ENCODE data around the gene DDX31.
"Not testable (repeated sequence)": the region's sequence is repeated elsewhere in the genome, so short reads cannot be mapped to it uniquely, and the experiment has no call there.

DDX31 gene

DNA sequence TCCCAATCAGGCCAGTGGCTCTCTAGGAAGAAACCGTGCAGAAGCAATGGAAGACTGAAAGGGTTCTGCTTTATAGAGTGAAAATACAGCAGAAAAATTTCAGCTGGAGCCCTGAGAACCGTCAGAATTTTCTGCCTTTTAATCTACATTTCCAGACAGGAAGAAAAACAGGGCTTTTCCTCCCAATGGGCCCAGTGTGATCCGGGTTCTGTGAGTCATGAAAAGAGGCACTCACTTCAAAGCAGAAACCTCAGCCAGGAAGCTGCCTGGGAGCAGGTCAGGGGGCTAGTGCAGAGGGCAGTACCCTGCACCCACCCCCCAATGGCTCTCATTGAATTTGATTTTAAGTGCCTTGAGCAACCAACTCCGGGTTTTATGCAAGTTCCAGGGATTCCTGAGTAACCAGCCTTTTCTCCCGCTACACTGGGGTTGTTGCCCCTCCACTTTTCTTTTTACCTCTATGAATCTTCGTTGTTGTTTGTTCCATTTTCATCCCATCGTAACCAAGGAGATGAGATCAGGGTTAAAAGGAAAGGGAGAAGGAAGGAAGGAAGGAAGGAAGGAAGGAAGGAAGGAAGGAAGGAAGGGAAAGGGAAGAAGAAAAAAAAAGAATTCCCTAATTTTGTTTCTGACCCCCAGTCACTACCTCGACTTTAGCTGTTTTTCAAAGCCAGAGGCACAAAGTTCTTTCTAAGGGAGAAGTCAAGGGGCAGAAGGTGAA, 86.0 kb downstream of the DDX31 start:
- in situ Hi-C loops (cut with MboI; ENCODE audit: low sequenced_read_pairs): no loop called here

DNA sequence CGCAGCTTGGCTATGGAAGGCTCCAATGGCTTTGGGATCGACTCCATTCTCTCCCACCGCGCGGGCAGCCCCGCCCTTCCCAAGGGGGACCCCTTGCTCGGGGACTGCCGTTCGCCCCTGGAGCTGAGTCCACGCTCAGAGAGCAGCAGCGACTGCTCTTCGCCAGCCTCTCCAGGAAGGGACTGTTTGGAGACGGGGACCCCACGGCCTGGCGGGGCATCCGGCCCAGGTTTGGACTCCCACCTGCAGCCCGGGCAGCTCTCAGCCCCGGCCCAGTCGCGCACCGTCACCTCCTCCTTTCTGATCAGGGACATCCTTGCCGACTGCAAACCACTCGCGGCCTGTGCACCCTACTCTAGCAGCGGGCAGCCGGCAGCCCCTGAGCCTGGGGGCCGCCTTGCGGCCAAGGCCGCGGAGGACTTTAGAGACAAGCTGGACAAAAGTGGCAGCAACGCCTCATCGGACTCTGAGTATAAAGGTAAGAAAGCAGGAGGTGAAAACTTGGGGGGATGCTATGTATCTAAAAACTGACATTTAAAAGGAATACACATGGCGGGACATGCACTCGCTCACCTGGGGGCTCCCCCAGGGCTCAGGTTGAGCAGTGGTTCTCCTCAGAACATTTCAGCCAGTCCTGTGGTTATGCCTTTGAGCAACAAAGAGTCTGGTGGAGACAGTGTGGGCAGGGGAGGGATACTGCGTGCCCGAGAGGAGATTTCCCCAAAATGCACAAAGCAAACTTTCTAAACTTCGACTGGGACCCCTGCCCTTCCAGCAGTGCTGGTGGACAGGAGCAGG, 86.8 kb downstream of the DDX31 start:
- in situ Hi-C loops (cut with MboI; ENCODE audit: low sequenced_read_pairs): no loop called here

DNA sequence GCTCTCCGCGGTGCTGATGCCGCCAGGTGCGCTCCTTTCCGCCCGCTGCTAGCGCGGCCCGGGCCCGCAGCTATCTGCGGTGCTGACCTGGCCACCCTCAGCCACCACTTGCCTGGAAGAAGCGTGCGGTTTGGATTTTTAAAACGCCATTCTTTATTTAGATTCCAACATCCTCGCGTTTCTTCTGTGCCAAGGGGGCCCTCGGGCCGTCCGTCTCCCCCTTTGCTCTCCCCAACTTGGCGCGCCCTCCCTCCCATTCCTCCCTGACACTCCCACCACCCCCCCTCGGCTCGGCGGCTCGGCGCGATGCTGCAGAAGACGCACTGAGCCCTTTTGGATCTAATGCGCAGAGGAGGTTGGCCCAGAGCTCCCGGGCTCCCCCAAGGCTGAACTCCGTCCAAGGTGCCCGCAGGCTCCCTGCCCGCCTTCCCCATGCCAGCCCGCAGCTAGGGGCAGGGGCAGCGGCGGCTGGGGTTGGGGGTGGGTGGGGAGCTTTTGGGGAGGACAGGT, 87.5 kb downstream of the DDX31 start, which contains the start of gene BARHL1:
Gene BARHL1 (plus strand): TSS at position 331 of the 510 bp plus-strand sequence. CDS start 192 bp downstream, outside the sequence.
- in situ Hi-C loops (cut with MboI; ENCODE audit: low sequenced_read_pairs): no loop called here

DNA sequence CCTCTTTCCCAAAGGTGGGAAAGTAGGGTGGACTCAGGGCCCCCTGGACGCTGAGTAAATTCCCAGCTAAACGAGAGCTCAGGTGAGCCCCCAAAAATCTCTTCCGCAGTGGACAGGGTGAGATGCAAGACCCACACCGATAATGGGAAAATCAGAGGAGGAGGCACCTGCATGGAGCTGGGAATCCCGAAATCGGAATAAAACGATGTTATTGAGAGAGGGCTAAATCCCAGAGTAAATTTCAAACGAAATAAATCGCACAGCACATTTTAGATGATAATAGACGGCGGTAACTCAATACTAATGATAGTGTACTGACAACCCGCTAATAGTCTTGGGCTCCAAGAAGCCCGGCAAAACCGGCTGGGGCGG, 90.4 kb downstream of the DDX31 start:
- in situ Hi-C loops (cut with MboI; ENCODE audit: low sequenced_read_pairs): no loop called here

DNA sequence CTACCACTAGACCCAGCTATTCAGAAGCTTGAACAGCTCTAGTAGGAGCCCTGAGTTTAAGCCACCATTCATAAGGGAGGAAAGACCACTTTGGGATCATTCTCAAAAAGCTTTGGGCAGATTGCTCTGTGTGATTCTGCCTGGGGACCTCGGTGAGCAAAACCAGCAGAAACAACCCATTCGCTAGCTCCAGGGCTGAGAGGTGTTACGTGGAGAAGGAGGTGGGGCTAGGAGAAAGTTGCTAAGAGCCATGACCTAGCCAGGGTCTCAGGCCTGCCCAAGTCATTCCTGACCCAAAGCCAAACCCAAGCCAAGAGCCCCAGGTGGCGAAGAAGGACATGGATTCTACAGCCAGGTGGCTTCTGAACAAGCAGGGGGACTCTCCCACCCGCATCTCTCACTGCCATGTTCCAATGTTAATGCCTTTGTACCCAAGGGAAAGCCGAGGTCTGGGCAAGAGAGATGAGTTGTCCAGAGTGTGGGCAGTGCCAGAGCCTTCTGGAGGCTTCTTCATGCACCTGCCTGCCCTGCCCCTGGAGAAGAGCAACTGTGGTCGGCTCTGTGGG, 91.3 kb downstream of the DDX31 start:
- in situ Hi-C loops (cut with MboI; ENCODE audit: low sequenced_read_pairs): no loop called here

DNA sequence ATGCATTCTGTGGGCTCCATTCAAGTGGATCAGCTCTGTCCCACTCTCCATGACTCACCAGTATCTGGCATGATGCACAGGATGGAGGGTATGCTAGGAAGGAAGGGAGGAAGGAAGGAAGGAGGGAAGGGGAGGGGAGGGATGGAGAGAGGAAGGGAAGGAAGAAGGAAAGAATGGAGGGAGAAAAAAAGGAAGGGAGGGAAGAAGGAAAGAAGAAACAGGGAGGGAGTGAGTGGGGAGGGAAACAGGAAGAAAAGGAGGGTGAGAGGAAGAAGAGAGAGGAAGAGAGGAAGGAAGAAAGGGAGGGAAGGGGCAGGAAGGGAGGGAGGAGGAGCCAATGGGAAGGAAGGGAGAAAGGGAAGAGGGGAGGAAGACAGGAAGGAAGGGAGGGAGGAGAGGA, 92.7 kb downstream of the DDX31 start:
- in situ Hi-C loops (cut with MboI; ENCODE audit: low sequenced_read_pairs): no loop called here

DNA sequence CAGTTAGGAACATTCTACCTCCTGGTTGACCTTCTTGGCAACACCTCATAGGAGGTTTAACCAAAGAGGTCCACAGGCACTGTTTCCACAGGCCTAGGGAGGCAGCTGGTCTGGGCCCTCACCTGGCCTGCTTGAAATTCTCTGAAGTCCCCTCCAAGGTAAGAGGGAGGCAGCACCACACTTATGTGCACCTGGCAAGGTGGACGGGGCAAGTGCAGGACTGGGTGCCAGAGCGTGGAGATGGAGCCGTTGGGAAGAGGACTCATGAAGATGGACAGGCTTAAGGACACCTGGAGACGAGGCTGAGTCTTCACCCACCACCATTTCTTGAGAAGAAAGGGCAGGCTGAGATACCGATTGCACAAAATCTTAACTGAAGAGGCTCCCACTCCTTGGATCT, 94.0 kb downstream of the DDX31 start:
- in situ Hi-C loops (cut with MboI; ENCODE audit: low sequenced_read_pairs): no loop called here

DNA sequence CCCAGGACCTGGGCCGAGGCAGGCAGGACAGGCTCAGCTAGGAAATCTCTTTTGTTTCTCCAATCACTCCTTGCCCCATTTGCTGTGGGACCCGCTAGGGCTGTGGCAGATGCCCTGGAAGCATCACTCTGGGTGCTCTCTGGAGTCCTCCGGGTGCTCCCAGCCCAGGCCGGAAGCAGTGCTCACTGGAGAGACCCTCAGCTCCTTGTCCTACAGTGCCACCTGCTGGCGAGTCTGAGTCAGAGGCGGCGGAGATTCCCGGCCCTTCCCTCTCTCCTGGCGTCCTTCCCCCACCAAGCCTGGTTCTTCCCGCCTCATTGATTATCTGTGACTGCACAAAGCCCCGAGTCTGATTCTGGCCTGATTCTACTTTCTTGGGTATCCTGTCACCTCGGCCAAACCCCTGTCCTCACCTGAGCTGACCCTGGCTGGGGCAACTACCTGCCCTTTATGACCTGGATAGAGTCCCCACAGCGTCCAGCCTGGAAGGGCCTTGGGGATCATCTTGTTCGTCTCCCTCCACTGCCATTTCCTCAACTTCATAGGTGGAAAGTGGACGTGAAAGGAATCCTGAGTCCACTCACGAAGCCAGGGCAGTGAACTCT, 94.7 kb downstream of the DDX31 start:
- in situ Hi-C loops (cut with MboI; ENCODE audit: low sequenced_read_pairs): no loop called here

DNA sequence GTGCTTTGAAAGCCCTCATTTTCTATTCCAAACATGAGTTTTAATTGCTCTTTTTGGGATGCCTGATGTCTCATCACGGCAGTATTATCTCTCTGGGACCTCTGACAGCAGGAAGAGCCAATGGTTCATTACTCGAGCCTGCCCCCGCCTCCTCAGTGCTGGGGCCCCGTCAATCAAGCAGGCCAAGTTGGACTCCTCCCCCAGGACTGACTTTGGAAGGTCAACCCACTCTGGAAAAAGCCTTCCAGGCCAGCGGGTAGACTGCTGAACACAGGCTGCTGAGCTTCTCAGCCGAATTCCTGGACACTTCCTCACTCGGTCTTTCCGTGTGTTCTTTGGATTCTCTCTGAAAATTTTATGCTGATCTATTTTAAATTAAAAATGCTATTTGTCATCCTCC, 96.9 kb downstream of the DDX31 start:
- in situ Hi-C loops (cut with MboI; ENCODE audit: low sequenced_read_pairs): no loop called here

DNA sequence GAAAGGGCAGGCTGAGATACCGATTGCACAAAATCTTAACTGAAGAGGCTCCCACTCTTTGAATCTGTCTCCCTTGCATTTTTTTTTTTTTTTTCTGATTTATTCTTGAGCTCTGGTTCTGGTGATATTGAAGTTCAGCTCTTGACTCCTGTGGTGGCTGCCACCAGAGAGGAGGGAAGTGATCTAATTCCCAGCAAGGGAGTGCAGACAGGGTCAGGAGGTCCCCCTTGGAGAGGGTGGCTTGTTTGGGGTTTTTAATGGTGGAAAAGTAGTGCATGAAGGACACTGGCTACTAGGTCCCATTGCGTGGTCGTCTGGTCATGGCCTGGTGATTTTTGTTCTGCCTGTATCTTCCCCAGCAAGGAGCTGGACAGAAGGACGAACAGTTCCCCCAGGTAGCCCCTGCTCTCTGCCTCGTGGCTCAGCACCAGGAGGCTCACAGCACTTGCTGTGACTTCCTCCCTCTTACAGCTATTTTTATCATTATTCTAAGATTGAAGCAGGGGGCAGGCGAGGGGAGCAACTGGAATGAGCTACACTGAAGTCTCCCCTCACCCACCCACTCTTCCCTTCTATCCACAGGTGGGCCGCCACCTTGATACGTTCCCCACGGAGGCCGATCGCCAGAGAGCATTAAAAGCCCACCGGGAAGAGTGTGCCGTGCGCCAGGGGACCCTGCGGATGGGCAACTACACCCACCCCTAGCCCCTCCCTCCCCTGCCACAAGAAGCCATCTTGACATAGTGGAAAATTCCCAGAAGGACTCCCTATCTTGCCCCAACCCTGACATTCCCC, 97.8 kb downstream of the DDX31 start:
- in situ Hi-C loops (cut with MboI; ENCODE audit: low sequenced_read_pairs): no loop called here

DNA sequence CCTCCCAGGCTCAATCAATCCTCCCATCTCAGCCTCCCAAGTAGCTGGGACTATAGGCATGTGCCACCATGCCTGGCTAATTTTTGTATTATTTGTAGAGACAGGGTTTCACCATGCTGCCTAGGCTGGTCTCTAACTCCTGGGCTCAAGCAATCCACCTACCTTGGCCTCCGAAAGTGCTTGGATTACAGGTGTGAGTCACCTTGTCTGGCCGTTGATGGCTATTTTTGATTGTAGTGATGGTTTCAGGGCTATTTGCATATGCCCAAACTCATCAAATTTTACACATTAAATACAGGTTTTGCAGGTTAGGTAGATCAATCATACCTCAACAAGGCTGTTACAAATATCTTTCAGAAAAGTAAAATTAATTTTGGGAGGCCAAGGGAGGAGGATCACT, 101.0 kb downstream of the DDX31 start:
- in situ Hi-C loops (cut with MboI; ENCODE audit: low sequenced_read_pairs): not testable (repeated sequence)

DNA sequence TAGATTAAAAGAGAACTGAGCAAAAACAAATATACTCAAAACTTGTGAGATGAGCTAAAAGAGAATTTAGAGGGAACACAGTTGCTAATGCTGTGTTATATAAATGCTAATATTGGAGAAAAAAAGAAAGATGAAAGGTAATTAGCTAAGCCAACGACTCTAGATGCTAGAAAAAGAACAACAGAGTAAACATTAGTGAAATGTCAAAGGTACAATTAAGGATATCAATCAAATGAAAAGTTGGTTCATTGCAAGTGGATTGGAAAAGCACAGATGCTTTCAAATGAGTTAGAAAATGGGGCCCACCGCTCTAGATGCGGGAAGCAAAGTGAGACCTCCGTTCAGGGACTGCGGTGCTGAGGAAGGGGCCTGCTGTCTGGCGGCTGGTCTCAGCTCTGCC, 105.3 kb downstream of the DDX31 start:
- in situ Hi-C loops (cut with MboI; ENCODE audit: low sequenced_read_pairs): no loop called here

DNA sequence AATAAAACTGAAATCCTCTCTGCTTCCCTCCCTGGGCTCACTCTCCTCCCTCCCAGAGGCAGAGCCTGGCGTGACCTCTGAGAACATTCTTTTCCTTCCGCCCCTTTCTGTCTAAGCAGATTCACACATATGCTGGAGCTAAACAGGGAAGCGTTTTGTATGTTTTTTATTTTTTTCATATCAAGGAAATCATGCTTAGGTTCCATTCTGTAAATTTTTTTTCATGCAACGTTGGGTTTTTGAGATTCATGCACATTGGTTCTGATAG, 107.5 kb downstream of the DDX31 start:
- in situ Hi-C loops (cut with MboI; ENCODE audit: low sequenced_read_pairs): no loop called here

DNA sequence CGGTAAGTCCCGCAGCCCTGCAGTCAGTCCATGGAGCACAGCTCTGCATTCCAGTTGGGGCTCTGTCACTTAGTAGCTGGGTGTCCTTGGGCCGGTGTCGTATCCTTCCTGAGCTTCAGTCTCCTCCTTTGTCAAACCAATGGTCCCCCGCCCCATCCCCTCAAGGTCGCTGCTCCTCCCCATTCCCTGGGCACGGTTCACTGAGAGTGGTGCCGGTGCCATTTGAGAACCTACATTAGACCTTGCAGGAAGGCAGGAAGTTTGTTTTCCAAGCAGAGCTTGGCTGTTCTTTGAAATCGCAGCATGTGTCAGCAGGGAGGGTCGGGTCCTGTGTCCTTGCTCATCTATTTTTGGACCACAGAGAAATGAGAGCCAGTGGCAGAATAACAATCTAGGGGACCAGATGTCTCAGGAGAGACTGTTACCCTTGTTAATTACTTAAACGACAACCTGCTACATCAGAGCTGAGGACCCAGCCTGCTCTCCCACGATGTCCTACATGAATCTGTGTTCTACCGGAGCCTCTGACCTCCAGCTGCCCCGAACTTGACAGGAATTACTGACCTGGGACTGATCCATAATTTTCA, 109.1 kb downstream of the DDX31 start:
- in situ Hi-C loops (cut with MboI; ENCODE audit: low sequenced_read_pairs): no loop called here

DNA sequence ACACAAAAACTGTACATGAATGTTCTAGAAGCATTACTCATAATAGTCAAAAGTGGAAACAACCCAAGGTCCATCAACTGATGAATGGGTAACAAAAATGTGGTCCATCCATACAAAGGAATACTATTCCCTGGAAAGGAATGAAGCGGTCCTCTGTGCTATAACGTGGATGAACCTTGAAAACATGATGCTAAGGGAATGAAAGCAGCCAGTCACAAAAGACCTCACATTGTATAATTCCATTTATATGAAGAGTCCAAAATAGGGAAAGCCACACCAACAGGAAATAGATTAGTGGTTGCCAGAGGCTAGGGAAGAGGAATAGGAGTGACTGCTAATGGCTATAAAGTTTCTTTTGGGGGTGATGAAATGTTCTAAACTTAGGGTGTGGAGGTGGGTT, 110.1 kb downstream of the DDX31 start:
- in situ Hi-C loops (cut with MboI; ENCODE audit: low sequenced_read_pairs): no loop called here

DNA sequence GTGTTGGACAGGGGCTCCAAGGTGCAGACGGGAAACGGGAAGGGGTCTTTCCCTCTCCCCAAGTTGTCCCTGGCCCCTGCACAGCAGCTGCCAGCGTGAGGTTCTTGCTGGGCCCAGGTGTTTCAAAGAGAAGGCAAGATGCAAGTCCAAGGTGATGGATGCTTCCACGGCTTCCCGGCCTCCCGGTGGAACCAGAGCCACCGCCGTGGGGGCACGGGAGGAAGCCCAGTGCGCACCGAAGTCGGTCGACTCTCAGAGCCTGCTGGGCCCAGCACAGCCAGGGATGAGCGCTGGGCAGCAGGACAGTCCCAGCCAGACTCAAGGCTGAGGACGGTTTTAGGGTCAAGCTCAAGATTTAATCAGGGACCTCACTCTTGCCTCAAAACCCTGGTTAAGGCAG, 112.6 kb downstream of the DDX31 start:
- in situ Hi-C loops (cut with MboI; ENCODE audit: low sequenced_read_pairs): no loop called here

DNA sequence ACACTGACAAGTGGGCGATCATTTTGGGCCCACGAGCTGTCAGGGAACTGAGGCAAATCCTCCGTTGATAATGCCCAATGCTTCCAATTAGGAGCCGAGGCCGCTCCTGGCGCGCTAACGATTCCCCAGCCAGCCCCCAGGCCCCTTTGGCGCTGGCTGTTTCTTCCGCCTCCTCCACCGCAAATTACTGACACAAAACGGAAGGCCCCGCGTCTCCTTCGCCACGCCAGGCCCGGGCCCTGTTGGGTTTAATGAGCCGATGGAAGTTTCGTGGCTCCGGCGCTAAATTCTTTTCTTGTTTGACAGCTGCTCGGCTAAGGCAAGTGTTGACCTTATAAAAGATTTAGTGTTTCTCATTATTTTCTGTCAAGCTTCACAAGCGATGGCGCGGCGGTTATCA, 113.1 kb downstream of the DDX31 start:
- in situ Hi-C loops (cut with MboI; ENCODE audit: low sequenced_read_pairs): no loop called here

DNA sequence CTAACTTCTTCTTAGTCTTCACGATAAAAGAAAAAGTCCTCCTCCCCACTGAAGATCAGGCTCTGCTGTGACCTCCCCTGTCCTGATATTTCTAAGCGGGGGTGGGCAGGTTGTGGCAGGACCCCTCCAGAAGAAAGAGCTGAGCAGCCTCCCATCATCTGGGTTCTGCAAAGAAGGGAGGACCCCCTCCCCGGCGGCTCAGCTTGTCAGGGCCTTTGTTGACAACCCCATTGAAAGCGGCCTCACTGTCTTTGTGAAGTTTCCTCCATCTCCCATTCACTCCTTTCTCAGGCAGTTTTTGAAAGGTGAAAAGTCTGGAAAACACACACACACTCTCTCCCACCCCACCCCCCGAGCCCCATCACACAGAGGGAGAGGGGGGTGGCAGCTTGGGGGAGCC, 113.5 kb downstream of the DDX31 start:
- in situ Hi-C loops (cut with MboI; ENCODE audit: low sequenced_read_pairs): no loop called here

DNA sequence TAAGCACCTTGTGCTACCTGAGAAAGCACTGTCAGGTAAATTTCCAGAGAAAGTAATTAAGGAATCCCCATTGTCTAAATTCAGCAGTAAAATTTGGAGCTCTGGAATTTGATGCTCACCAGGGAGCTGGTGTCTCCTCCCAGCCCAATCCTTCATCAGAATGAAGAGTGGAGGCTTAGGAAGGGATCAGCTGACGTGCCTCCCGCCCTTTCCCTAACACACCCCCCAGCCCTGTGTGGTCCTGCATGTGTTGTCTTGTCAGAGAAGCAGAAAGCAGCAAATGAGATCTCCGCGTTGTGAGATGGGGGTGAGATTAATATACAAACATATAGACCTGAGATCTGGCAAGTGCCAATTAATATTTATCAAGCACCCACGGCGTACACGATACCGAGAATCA, 114.3 kb downstream of the DDX31 start:
- in situ Hi-C loops (cut with MboI; ENCODE audit: low sequenced_read_pairs): no loop called here

DNA sequence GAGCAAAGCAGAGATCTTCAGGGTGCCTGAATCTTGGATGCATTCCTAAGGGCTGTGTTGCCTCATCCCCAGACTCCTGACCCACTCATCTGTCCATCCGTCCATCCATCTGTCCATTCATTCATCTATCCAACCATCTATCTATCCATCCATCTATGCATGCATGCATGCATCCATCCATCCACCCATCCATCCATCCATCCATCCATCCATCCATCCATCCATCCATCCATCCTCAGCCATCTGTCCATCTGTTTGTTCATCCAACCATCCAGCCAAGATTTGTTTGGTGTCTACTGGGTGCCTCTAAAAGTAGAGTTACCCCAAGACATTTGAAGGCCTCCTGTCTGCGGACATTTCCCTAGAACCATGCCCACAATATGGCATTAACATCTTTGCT, 115.0 kb downstream of the DDX31 start:
- in situ Hi-C loops (cut with MboI; ENCODE audit: low sequenced_read_pairs): no loop called here

DNA sequence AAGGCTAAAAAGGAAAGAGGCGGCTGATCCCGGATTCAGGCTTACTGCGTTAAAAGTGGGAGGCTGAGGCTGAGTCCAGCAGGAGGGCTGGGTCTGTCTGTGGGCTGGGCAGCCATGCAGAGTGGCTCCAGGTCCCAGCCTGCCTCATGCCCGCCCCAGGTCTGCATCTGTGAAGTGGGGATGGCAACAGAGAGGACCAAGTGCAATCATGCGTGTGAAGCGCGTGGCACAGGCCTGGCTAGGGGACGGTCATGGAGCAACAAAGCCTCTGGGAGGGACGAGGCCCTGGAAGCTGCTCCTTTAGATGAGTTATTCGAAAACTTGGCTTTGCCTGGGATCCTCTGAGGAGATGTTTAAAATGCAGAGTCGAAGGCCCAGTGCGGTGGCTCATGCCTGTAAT, 117.7 kb downstream of the DDX31 start:
- in situ Hi-C loops (cut with MboI; ENCODE audit: low sequenced_read_pairs): no loop called here
